ENCODE measurements around the gene KTN1.

KTN1 gene

DNA sequence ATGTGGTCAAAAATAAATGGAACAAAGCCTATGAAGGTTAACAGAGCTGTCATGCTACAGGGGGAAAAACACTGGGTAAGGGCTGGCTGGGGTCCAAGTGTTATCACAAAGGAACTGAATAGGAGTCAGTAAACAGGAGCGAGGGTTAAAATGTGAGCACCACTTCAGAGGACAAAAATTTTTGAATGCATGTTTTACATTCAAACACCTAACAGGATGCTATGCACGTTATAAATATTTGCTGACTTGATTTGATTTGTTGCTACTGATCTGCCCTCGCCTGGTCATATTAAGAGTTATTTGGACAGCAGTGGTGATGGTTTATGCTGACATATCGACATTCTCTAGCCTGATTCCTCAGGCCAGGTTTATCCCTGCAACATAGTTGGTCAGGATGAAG, 7.4 kb upstream of the KTN1 start:
- no peak for DNase-seq

DNA sequence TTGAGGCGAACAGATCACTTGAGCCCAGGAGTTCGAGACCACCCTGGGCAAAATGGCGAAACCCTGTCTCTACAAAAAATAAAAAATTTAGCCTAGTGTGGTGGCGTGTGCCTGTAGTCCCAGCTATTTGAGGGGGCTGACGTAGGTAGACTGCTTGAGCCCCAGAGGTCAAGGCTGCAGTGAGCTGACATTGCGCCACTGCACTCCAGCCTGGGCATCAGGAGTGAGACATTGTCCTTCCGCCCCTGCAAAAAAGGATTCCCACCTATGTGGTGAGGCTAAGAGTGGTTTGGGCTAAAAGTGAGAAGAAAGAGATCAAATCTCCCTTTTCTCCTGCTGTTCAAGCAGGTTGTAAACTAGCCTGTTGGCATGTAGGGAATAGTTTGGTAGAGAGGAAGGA, 5.0 kb upstream of the KTN1 start:
- no peak for DNase-seq

DNA sequence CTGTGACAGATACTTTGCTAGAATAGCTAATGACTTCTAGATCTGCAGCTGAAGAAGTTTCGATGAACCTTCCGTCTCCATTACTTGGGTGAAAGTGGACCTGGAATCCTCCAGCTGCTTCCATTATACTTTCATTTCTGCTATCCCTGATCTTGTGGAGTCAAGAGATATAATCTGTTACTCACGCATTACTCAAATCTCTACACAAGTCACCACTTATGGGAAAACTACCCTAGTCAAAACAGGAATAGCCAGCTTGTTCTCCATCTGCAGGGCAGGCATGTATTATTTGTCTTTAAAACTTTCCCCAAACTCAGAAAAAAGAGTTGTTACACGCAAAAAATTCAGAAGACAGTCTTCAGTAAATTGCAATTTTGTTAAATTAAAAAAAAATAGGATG, 2.8 kb upstream of the KTN1 start:
- no peak for DNase-seq

DNA sequence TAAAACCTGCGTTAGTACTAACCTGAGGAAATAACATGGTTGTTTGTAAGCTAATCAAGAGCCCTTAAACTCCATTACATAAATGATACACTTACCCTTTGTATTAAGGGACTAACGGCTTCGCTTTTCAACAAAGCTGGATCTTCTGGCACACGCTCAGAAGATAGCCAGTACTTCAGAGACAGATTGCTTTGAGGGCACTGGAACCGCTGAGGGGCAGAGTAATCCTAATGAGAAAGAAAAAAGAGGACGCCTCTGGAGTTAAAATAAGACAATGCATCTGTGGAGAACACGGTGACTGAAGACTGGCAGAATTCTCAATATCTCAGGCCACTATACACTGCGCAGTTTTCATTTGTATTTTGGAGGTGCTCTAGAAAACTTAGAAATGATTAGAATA, 1.5 kb upstream of the KTN1 start:
- DNase-seq, result no peak

DNA sequence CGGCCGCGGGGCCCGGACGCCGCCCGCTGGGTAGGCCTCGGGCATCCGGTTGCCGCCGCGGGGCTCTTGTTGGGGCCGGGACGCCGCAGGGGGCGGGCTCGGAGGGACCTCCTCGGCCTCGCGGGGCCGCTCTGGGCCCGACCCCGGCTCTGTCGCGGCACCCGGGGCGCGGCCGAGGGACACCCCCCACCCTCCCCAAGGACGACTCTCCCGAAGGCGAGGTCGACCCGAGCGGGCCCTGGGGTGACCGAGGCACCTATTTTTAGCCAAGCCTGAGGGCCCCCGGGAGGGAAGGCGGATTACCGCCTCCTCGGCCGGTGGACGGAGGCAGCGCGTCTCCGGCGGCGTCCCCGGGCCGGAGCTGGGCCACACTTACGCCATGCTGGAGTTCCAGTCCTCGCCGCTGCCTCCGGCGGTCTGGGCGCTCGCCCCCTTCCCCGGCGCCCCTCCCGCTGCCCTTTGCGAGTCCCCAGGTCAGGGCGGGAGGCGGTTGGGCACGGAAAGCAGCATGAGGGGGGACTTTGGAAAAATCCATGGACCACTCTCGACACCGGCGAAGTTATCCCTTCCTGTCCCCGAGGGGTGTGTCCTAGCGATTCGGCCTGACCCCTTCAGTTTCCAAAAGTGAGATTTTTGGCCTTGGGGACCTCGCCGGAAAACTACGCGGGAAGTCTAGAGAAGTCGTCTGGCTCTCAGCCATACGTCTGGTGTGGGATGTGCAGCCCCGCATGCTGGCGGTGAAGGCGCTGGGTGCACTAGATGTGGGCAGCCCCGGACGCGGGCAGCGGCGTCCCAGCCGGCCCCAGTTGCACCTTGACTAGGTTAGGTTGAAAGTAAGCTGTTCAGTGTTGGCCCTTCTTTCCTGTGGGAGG, 699 bp downstream of the KTN1 start:
- DNase-seq, result no peak

DNA sequence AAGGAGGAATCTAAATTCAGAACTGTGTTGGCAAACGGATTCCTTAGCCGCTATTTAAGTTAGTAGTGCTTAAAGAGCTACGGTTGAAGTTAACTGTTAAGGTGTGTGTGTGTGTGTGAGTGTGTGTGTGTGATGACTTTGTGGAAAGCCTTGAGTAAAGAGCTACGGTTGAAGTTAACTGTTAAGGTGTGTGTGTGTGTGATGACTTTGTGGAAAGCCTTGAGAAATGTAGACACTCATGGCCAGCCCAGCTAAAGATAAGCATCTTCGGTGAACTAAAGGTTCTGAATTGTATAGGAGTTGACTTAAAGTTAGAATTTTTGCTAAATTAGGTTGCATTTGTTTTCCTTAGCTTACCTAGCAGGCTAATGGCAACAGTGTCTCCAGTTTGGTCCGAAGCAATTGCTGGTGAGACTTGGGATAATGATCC, 1.4 kb downstream of the KTN1 start:
- DNase-seq, result no peak

DNA sequence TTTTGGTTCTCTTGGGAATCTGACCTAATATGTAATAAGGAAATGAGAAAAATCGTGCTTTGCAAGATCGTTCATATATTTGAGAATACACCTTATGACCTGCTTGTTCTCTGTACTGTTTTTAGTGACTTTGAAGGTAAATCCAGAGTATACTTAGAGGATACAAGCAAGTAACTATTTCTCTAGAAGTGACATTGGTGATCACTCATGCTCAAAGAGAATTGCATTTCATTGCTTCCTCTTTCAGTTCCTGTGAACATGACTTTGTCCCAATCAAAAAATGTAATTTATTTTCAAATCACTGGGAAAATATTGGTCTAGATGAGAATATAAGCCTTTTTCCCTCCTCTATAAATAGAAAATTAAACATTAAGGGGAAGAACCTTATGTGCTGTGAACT, 2.7 kb downstream of the KTN1 start:
- DNase-seq, result no peak

DNA sequence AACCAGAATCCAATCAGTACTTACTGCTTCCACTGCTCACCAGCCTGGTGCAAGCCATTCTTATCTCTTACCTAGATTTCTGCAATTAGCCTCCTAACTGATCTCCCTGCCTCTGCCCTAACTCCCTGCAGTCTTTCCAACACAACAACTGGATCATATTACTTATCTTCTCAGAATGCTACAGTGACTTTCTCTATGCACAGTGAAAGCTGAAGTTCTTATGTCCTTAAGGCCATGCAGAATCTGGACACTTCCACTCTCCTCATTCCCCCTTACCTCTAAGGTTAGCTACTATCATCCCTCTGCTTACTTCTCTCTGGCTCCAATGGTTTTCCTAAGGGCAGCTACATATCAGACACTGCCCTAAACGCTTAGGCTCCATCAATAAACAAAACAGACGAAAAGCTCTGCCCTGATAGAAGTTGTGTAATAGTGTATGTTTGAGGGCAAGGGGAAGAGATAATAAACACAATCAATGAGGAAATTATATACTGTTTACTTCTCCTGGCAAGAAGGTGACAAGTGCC, 4.0 kb downstream of the KTN1 start:
- no peak for DNase-seq

DNA sequence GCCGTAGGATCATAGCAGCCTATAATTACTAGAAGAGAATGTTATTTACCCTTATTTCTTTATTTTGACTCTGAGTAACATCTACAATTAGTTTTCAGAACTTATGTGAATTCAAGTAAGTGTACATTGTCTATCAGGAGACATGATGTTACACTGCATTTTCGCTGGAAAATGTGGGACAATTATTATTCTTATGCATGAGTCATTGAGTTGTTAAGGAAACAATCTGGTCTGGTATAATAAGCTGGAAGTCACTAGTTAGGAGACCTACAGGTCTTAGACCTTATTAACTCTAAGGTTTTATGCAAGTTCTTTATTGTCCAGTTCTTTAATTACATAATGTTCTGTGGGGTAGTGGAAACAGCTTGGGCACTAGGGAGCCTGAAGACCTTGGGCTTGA, 5.8 kb downstream of the KTN1 start:
- DNase-seq, result no peak

DNA sequence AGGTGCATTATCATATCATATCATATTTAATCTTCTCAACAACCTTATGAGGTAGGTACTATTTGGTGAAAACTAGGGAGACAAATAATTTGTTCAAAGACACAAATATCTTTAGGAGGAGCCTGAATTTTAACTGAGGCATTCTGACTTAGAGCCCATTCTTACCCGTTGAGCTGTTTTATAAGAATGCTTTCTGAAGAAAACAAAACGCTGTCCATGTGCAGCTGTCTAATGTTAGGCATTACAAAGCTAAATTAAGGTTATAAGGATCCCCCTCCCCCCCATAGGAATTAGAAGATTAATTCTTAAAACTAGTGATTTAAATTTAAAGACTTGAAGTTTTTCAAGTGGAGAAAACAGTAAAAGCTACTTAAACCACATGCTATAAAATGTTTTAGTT, 6.4 kb downstream of the KTN1 start:
- no peak for DNase-seq

DNA sequence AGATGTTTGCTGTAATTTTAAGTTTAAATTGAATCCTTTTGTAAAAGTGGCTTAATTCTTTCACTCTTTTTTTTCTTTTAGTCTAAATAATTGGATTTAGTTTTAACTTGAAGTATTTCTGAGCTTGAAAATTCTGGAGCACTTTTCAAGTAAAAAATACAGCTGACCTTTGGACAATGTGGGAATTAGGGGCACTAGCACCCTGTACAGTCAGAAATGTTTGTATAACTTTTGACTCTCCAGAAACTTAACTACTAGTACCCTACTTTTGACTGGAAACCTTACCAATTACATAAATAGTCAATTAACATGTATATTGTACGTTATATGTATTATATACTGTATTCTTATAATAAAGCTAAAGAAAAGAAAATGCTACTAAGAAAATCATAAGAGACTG, 7.8 kb downstream of the KTN1 start:
- DNase-seq, result no peak

DNA sequence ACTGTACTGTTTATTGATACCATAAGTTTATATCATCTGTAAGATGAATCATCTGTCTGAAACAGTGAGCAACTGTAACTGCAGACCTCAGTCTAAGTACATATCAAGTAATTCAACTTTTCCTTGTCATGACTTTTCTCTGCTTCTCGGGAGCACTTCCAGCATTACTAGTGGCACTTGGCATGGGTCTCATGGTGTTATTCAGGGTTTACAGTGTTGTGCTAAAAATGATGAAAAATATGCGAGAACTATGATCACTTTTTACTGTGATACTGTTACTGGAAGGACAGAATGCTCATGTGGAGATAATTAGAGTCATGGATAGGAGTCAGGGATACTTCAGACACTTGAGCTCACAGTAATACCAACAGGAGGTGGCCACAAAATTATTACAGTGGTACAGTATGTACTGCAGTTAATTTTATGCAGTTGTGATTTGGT, 8.3 kb downstream of the KTN1 start:
- DNase-seq, result no peak

DNA sequence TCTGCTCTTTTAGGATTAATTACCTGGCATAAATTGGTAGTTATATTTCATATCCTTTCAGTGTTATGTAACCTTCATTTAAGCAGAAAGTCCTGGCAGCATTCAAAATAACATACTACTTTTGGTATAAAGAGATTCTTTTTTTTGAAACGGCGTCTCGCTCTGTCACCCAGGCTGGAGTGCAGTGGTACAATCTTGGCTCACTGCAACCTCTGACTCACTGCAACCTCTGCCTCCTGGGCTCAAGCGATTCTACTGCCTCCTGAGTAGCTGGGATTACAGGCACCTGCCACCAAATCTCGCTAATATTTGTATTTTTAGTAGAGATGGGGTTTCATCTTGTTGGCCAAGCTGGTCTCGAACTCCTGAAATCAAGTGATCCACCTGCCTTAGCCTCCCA, 9.2 kb downstream of the KTN1 start:
- DNase-seq, result no peak

DNA sequence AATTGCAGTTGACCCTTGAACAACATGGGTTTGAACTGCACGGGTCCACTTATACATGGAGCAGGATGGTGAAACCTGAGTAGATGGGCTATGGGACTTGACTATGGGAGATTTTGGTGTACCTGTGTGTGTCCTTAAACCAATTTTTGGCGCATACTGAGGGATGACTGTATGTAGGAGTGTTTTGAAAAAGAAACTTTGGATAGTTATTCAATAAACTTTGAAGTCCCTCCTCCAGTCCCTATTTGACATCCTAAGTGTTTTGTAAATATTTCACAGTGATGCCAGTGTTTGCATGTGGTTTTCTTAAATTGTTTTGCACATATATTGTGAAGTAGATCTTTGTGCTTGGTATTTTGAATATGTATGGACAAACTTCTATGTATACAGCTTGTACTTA, 12.4 kb downstream of the KTN1 start:
- DNase-seq, result no peak

DNA sequence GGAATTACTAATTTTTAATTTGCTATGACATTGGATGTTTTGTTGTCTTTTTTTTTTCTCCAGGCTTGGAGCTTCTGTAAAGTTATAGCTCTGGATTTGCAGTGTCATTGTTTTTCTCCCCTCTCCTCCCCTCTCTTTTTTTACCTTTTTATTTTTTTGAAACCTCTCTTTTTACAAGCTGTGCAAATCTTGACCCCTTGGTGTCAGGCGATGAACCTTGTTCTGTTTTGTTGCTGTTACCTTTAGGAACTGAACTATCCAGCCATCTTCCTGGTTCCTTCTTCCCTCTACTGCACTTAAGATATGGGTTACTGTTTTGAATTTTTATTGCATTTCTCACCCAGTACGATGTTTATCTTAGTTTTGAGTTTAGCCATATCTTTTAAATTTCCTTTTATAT, 13.7 kb downstream of the KTN1 start:
- DNase-seq, result no peak

DNA sequence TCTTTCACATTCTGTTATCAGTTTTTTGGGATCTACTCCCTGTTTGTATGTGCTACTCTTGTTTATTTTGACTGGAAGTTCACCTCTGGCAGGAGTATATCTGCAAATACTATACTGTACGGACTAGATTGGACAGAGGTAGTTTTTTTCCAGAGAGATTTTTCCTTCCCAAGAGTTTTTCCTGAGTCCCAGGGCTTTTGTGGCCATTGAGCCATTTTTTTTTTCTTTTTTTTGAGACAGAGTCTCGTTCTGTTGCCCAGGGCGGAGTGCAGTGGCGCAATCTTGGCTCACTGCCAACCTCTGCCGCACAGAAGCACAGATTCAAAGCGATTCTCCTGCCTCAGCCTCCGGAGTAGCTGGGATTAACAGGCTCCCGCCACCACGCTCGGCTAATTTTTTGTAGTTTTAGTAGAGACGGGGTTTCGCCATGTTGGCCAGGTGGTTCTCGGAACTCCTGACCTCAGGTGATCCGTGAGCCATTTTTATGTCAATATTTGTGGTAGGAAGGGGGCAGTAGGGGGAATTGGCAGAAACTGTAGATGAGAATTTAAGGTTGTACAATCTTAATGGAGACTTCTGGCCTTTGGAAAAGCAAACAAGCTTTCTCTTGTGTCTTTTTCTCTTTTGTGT, 19.4 kb downstream of the KTN1 start:
- no peak for DNase-seq

DNA sequence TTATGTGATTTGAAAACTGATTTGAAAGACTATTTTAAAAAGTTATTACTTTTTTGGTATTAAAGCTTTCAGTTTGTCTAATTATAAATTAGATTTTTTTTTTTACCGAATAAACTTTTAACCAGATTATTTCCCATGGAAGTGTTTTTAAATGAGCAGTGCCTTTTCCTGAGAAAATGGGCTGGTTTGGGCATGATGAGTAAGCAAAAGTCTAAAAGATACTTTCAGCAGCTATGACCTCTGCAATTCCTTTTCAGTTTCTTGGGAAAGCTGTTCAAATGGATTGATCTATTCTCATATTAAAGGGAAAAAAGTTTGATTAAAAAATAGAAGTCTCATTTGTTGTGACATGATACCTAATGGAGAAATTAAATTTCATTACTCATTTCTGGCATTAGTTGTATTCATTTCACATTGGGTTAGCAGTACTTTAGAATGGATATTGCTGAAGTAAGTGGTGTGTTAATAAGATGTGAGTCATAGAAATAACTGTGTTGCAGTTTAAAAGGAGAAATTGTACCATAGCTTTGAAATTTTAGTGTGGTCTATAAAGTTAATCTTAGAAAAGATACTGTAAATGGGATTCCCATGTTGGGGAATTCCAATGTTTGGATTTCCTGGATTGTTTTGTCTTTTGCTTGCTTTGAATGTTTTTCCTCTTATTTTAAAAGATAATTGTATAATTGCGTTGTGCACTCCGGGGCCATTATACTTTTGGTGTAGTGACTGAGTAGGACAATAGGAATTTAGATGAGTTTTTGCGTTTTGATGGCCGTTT, 21.0 kb downstream of the KTN1 start:
- no peak for DNase-seq

DNA sequence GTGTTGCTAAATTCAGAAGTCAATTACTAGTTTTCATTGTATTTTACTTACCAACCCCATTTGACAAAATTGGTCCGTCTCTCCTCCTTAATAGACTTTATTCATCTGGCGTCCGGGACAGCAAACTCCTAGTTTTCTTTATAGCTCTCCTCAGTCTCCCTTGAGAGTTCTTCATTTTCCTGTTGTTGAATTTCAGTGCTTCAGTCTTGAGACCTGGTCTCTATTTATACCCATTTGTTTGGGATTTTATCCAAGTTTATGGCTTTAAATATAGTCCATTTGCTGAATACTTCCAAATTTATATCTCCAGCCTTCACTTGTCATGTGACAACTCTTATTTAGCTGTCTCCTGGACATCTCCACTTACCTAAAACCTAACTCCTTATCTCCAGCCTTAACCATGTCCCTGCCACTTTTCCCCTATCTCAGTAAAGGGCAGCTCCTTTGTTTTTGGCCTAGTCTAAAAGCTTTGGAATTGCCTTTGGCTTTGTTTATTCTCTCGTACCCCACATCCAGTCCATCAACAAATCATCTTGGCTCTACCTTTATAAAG, 23.5 kb downstream of the KTN1 start:
- no peak for DNase-seq

DNA sequence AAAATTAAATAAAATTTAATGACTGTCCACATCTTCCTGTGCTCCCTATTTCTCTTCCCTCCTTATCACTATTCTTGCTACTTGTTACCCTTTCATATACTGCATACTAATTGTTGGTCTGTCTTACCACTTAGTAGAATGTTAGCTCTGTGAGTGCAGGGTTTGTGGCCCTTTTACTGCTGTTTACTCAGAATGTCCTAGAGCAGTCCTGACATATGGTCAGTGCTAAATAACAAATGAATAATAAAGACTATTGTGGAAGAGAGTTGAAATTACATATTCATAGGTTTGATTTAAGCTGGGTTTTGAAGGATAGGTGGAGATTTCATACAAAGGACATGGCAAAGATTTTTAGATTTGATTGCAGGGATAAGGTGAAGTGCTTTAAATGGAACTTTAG, 24.5 kb downstream of the KTN1 start:
- no peak for DNase-seq

DNA sequence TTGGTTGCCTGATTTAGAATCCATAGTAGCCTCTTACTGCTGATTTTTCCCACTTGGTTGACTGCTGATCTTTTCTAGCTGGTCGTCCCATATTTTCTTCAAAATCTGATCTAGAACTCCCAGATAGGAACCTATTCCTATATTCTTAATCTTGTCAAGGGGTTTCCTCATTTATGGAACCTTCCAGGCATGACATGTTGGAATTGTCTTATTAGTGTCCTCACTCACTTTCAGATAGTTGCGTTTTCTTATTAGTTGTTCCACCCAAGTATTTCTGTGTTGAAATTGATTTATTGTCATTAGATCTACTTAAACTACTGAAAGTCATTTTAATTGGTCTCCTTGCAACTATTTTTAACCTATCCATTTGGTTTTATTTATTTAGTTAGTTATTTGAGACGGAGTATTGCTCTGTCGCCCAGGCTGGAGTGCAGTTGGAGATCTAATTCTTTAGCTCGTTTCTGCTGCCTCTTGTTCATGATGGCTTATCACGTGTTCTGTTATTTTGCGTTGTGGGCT, 25.0 kb downstream of the KTN1 start:
- no peak for DNase-seq

DNA sequence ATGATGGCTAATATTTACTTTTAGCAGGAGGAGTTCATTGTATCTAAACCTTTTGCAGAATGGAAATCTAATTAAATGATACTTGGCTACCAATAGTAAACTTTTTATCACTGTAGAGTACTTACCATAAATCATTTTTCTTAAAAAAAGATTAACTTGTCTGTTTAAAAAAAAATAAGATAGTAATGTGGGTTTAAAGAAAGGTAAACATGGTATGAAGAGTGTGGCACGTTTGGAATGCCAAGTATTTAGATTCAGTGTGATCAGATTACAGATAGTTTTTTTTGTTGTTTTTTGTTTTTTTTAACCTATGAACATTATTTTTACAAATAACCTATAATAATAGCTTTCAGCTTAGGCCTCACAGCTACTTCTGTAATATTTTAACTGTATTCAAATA, 25.8 kb downstream of the KTN1 start:
- no peak for DNase-seq

DNA sequence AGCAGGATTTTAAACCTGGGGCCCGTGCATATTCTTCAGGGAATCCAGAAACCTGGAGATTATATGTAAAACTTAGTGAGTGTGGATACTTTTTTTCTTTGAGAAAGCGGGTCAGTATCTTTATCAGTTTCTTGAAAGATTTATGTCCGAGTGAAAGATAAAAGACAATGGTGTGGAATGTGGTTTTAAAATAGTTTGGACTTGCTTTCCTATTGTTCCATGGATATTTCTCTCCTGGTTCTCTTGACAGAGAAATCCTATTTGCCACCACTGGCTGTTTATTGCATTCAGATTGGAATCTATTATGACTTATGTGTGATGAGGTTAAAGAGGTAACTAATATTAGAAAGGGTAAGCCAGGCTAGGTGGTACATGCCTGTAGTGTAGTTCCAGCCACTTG, 27.4 kb downstream of the KTN1 start:
- DNase-seq, result no peak

DNA sequence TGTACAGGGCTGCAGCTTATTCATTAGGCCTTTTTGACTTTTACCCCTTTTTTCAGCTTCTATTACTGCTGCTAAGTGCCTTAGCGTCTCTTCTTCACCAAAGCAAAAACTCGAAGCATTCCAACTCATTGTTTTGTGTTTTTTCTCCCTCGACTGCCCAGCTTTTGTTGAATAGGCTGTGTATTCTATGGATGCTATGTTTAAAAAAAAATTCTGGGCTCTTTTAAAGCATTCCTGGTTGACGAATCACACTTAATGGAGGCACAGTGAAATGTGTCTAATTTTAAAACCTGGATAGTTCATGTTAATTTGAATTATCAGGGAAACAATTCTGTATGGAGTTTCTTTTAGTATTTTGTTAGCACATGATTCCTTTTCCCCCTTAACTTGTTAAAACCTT, 29.7 kb downstream of the KTN1 start:
- DNase-seq, result no peak
